NCI-H510A treated with DMSO at 0.1 percent for 48 hours (cell line): ENCODE data around the gene KIAA1755.

ENCODE experiments used
- DNase-seq: peaks from one replicate; lab custom pipeline; 2025; lab: John Stamatoyannopoulos, UW

KIAA1755 gene

GRCh38 chr20:38165966-38166702 is 94.4 kb downstream of the KIAA1755 start:
- DNase-seq: no peak

- peak; percentile 56 for DNase-seq
These were observed 95.2 kb downstream of the KIAA1755 start, which contains the start of gene TGM2 for GRCh38 chr20:38165089-38165965. TSS of gene TGM2 (minus strand) at chr20:38165270. CDS start at chr20:38165198, 72 bp downstream.

GRCh38 chr20:38164624-38165088 is 95.9 kb downstream of the KIAA1755 start:
- no peak for DNase-seq

- DNase-seq: no peak
These were observed 96.5 kb downstream of the KIAA1755 start for GRCh38 chr20:38164069-38164468.

GRCh38 chr20:38162878-38163875 is 97.4 kb downstream of the KIAA1755 start:
- no peak for DNase-seq

- no peak for DNase-seq
These were observed 98.4 kb downstream of the KIAA1755 start for GRCh38 chr20:38162149-38162548.

GRCh38 chr20:38161412-38161774 is 99.1 kb downstream of the KIAA1755 start:
- DNase-seq: no peak
